ENCODE results near the gene UROC1.

UROC1 gene

DNA sequence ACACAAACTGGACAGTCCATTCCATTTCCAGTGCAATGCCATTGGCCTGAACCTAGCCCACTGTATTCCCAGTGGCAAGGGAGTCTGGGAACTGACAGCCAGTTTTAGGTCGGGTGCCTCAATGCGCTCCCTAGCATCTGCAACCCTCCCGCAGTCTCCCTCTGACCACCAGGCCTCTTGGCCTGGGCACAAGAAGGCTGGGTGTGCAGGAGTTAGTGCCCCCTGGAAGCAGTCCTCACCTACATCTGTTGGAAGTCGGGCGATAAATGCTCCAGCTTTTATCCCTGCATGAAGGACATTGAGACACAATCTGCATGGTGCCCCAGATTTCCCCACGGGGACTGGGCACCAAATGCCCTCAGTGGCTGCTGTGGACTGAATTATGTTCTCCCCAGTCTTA, 28.4 kb upstream of the UROC1 start:
- DNase-seq (ENCODE audit: low spot score) = no peak
- TF ChIP-seq CTCF (IDR thresholded peaks at IDR 0.05; ENCODE audit: extremely low read depth, missing control alignments) = no peak

DNA sequence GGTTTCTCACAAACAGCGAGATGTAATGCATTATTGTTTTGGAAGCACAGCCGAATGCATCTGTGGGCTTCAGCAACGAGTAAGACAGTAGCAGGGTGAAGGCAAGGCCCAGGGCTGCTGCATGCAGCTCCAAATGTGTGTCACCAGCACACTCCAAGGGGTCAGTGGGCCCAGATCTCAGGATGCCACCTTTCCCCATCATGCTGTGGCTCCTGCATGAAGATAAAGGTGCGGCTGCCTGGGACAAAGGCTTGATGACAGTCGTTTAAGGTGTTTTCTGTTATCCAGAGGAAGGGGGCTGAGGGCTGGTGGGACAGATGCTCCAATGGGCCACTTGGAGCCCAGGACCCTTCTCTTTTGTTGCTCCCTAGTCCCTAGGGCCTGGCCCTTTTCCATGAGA, 28.0 kb upstream of the UROC1 start:
- no peak for DNase-seq (ENCODE audit: low spot score)
- TF ChIP-seq CTCF (IDR thresholded peaks at IDR 0.05; ENCODE audit: extremely low read depth, missing control alignments) = no peak

- no peak for DNase-seq (ENCODE audit: low spot score)
- no peak for TF ChIP-seq CTCF (IDR thresholded peaks at IDR 0.05; ENCODE audit: extremely low read depth, missing control alignments)
Measured at GRCh38 chr3:126544596-126545281, 27.2 kb upstream of the UROC1 start.

GRCh38 chr3:126543457-126544061, 26.0 kb upstream of the UROC1 start:
- no peak for DNase-seq (ENCODE audit: low spot score)
- no peak for TF ChIP-seq CTCF (IDR thresholded peaks at IDR 0.05; ENCODE audit: extremely low read depth, missing control alignments)

- no peak for DNase-seq (ENCODE audit: low spot score)
- no peak for TF ChIP-seq CTCF (IDR thresholded peaks at IDR 0.05; ENCODE audit: extremely low read depth, missing control alignments)
Measured at GRCh38 chr3:126542340-126543241, 25.0 kb upstream of the UROC1 start.

DNA sequence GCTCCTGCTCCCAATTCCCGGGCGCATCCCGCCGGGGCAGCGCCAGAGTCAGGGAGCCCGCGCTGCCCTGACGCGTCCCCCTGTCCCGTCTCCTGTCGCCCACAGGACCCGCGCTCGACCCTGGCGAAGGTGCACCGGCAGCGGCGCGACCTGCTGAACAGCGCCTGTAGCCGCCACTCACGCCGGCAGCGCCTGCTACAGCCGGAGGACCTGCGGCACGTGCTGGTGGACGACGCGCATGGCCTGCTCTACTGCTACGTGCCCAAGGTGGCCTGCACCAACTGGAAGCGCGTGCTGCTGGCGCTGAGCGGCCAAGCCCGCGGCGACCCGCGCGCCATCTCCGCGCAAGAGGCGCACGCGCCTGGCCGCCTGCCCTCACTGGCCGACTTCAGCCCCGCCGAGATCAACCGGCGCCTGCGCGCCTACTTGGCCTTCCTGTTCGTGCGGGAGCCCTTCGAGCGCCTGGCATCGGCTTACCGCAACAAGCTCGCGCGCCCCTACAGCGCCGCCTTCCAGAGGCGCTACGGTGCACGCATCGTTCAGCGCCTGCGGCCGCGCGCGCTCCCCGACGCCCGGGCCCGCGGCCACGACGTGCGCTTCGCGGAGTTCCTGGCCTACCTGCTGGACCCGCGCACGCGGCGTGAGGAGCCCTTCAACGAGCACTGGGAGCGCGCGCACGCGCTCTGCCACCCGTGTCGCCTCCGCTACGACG, 24.2 kb upstream of the UROC1 start:
- TF ChIP-seq CTCF (IDR thresholded peaks at IDR 0.05; ENCODE audit: extremely low read depth, missing control alignments) = no peak
- no peak for DNase-seq (ENCODE audit: low spot score)
